GM23248 (cell line): ENCODE results near the gene TRIO.

Source experiments
- EZH2 ChIP-seq: fragments of 200-600 bp; sonication (generic); IDR thresholded peaks from 2 replicates; pipeline ENCODE4 v1.6.1; 2018; ENCODE audit warnings: antibody characterized with exemption, mild to moderate bottlenecking; ENCODE audit not compliant: insufficient read depth, poor library complexity, severe bottlenecking
- EZH2phosphoT487 ChIP-seq: fragments of 200-600 bp; sonication (generic); IDR thresholded peaks from 2 replicates; pipeline ENCODE4 v1.6.1; 2018; ENCODE audit warnings: antibody characterized with exemption, moderate library complexity, mild to moderate bottlenecking, low read depth; ENCODE audit not compliant: insufficient read depth

GRCh38 chr5:14522721-14523120 lies 379.6 kb downstream of the TRIO start:
- TF ChIP-seq EZH2 (no peak), EZH2phosphoT487 (no peak)
